ENCODE measurements around the gene ESCO1.

The ESCO1 gene

DNA sequence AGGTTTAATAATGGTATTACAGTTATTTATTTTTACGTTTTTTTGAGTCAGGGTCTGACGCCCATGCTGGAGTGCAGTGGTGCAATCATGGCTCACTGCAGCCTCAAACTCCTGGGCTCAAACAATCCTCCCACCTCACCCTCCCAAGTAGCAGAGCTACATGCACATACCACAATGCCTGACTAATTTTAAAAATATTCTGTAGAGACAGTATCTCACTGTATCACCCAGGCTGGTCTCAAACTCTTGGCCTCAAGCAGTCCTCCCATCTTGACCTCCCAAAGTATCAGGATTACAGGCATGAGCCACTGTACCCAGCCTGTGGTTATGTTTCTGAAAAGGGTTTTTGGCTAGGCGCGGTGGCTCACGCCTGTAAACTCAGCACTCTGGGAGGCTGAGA is 120.8 kb downstream of the ESCO1 start:
- DNase-seq (ENCODE audit: low read depth) = no peak
- TF ChIP-seq, protein P1, sequence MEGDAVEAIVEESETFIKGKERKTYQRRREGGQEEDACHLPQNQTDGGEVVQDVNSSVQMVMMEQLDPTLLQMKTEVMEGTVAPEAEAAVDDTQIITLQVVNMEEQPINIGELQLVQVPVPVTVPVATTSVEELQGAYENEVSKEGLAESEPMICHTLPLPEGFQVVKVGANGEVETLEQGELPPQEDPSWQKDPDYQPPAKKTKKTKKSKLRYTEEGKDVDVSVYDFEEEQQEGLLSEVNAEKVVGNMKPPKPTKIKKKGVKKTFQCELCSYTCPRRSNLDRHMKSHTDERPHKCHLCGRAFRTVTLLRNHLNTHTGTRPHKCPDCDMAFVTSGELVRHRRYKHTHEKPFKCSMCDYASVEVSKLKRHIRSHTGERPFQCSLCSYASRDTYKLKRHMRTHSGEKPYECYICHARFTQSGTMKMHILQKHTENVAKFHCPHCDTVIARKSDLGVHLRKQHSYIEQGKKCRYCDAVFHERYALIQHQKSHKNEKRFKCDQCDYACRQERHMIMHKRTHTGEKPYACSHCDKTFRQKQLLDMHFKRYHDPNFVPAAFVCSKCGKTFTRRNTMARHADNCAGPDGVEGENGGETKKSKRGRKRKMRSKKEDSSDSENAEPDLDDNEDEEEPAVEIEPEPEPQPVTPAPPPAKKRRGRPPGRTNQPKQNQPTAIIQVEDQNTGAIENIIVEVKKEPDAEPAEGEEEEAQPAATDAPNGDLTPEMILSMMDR (conservative IDR thresholded peaks at IDR 0.05; ENCODE audit: control insufficient read depth, insufficient read depth, low read depth, low read length) = no peak
- H3K4me3 ChIP-seq (ENCODE audit: control insufficient read depth, low read depth, low read length) = no peak overlapping the region

Measured in fibroblast of mammary gland (primary cell).